ENCODE data around the gene TRRAP.

DNA sequence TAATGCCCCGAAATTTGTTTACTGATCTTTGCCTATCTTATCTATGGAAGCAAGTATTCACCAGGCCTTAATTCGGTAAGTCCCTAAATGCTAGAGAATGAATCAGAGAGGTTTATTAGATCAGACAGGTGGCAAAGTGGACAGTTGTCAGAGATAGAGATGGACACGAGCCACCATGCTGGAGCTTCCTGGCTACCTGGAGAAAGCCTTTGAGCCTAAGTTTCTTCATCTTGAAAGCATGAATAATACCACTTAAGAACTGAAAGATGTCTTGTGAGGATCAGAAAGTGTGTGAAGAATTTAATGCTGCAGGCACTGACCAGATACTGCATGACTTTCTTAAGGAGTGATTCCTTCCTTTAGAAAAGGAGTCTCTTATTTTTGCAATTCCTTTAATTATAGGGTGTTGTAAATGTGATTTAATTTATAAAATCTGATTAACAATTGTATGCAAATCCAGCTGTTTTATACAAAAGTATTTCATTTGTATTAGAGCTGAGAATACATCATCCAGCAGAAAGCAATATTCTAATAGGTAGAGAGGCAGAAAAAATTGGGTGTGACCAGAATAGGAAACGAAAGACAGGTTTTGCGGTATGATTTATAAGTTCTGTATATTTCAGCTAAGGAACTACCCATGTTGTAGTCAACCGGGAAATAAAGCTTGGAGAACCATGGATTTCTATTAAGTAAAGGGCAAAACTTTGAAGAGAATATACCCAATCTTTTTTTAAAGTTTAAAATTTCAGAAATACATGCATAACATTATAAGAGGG lies 182.9 kb downstream of the TRRAP start:
- TF ChIP-seq, protein P1, sequence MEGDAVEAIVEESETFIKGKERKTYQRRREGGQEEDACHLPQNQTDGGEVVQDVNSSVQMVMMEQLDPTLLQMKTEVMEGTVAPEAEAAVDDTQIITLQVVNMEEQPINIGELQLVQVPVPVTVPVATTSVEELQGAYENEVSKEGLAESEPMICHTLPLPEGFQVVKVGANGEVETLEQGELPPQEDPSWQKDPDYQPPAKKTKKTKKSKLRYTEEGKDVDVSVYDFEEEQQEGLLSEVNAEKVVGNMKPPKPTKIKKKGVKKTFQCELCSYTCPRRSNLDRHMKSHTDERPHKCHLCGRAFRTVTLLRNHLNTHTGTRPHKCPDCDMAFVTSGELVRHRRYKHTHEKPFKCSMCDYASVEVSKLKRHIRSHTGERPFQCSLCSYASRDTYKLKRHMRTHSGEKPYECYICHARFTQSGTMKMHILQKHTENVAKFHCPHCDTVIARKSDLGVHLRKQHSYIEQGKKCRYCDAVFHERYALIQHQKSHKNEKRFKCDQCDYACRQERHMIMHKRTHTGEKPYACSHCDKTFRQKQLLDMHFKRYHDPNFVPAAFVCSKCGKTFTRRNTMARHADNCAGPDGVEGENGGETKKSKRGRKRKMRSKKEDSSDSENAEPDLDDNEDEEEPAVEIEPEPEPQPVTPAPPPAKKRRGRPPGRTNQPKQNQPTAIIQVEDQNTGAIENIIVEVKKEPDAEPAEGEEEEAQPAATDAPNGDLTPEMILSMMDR (IDR thresholded peaks at IDR 0.05 in 8 of 11, conservative IDR thresholded peaks at IDR 0.05 in 3 of 11): no peak
- TF ChIP-seq POLR2A (IDR thresholded peaks at IDR 0.05) (no peak), POLR2AphosphoS5 (IDR thresholded peaks at IDR 0.05) (no peak)
